ENCODE results near the gene SLC20A1. TPM values are rescaled to one million over a fixed set of nuclear protein-coding genes. Genes with fewer than 3 reads are reported as not detected.

The SLC20A1 gene
- total and polyA plus RNA-seq, 3 donors from 2014 or later: 30.2 to 47.8 (median 38.7) TPM

- no peak for DNase-seq
- 90 to 91% methylated on average over 3 of the region's 3 CpGs for WGBS, 2 donors
- no peaks in the 10 kb centered on the region for H3K9me3 ChIP-seq
- intact Hi-C loops (cut with DNase I; ENCODE audit: low total_unique reads): no loop called here
- no peaks in the 10 kb centered on the region for H3K27me3 ChIP-seq
- no peak overlapping the region for H3K4me3 ChIP-seq
- no peaks in the 10 kb centered on the region for H3K4me1 ChIP-seq
- no peaks in the 10 kb centered on the region for H3K36me3 ChIP-seq (ENCODE audit: low read depth, missing control alignments)
- H3K27ac ChIP-seq: no peak overlapping the region
- TF ChIP-seq, protein P1, sequence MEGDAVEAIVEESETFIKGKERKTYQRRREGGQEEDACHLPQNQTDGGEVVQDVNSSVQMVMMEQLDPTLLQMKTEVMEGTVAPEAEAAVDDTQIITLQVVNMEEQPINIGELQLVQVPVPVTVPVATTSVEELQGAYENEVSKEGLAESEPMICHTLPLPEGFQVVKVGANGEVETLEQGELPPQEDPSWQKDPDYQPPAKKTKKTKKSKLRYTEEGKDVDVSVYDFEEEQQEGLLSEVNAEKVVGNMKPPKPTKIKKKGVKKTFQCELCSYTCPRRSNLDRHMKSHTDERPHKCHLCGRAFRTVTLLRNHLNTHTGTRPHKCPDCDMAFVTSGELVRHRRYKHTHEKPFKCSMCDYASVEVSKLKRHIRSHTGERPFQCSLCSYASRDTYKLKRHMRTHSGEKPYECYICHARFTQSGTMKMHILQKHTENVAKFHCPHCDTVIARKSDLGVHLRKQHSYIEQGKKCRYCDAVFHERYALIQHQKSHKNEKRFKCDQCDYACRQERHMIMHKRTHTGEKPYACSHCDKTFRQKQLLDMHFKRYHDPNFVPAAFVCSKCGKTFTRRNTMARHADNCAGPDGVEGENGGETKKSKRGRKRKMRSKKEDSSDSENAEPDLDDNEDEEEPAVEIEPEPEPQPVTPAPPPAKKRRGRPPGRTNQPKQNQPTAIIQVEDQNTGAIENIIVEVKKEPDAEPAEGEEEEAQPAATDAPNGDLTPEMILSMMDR (IDR thresholded peaks at IDR 0.05): no peak
- TF ChIP-seq POLR2A (IDR thresholded peaks at IDR 0.05): no peak
These were observed 42.8 kb upstream of the SLC20A1 start for GRCh38 chr2:112602917-112603316.

DNA sequence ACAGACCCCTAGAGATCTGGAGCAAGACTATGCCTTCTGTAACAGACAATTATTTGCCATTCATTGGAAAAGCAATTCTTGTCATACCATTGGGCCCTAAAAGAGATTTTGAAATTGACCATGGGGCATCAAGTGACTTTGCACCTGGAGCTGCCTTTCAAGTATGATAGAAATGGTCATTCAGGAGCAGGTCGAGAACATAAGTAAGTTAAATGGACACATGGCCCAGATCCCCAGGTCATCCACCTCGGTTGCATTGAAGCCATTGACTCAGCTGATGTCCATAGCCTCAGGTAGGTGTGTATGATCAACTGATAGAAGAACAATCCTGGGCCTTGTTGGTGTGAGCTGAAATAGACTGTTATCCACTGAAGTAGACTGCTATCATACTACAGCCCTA, 42.0 kb upstream of the SLC20A1 start:
- intact Hi-C loops (cut with DNase I; ENCODE audit: low total_unique reads): no loop called here
- WGBS, 2 donors: 81 to 84% methylated on average over 2 of the region's 2 CpGs

DNA sequence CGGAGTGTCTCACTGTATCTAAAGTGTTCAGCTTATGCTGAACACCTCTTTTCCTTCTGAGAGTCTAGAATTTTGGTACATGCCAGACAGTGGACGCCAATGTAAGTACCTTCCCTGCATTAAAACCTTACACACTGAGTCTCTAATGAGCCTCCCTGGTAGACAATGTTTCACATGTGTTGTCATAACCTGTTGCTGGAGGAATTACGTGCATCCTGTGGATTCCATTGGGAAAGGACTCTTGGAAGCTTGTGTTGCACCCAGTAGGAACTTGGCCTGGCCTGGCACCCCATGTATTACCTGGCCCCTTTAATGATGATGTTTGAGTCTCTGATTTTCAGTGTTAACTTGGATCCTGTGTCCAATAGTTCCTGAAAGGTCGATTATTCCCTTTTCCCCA, 40.8 kb upstream of the SLC20A1 start:
- no peak for TF ChIP-seq POLR2A (IDR thresholded peaks at IDR 0.05)
- TF ChIP-seq, protein P1 (IDR thresholded peaks at IDR 0.05): no peak
- Histone ChIP-seq H3K9me3 (no peaks in the 10 kb centered on the region), H3K36me3 (ENCODE audit: low read depth, missing control alignments) (no peaks in the 10 kb centered on the region), H3K4me3 (no peak overlapping the region), H3K27me3 (no peaks in the 10 kb centered on the region), H3K4me1 (no peaks in the 10 kb centered on the region), H3K27ac (no peak overlapping the region)
- no peak for DNase-seq
- WGBS, 2 donors: 90% methylated on average over 4 of the region's 4 CpGs
- intact Hi-C loops (cut with DNase I; ENCODE audit: low total_unique reads): no loop called here

More for the DNA sequence above, 42.0 kb upstream of the SLC20A1 start:
- Histone ChIP-seq H3K27ac (no peak overlapping the region), H3K27me3 (no peaks in the 10 kb centered on the region), H3K4me1 (no peaks in the 10 kb centered on the region), H3K36me3 (ENCODE audit: low read depth, missing control alignments) (no peaks in the 10 kb centered on the region), H3K4me3 (no peak overlapping the region), H3K9me3 (no peaks in the 10 kb centered on the region)
- TF ChIP-seq, protein P1 (IDR thresholded peaks at IDR 0.05): no peak
- no peak for TF ChIP-seq POLR2A (IDR thresholded peaks at IDR 0.05)
- DNase-seq: no peak

DNA sequence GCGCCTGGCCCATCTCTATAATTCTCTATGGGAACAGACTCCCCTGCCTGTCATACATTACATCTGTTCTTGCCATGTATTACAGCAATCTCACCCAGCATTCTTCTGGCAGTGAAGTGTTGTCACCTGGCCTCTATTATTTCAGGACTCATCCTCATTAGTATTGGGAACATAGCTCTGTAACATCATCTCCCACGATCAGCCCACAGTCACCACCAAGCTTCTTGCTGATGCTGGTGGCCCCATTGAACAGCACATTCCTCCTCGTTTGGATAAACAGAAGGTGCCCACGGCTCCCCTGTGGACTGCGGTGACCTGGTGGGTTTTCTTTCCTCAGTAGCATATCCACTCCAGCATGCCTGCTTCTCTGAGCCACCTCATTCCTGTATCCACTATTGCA, 39.8 kb upstream of the SLC20A1 start:
- Histone ChIP-seq H3K9me3 (no peaks in the 10 kb centered on the region), H3K36me3 (ENCODE audit: low read depth, missing control alignments) (no peaks in the 10 kb centered on the region), H3K4me1 (no peaks in the 10 kb centered on the region), H3K27ac (no peak overlapping the region), H3K4me3 (no peak overlapping the region), H3K27me3 (no peaks in the 10 kb centered on the region)
- DNase-seq: no peak
- intact Hi-C loops (cut with DNase I; ENCODE audit: low total_unique reads): no loop called here
- TF ChIP-seq, protein P1 (IDR thresholded peaks at IDR 0.05): no peak
- TF ChIP-seq POLR2A (IDR thresholded peaks at IDR 0.05): no peak
- 88% methylated on average over 5 of the region's 5 CpGs for whole genome bisulfite sequencing, 2 donors

DNA sequence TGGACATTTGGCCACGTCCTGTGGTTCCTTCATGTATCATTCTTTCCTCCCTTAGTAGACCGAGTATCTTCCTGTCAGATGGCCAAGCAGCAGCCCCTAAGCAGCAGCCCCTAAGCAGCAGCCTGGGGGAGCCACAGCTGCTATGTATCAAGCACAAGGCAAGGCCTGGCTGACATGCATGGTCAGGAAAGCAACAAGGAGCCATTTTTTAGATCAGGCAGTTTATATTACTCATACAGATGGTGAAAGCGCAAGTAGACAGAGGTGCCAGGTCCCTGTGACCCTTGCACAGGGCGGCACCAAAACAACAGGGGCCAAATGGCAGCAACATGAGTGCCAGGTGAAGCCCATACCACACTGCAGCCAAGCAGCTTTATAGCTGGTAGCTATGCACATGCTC, 39.2 kb upstream of the SLC20A1 start:
- Histone ChIP-seq H3K36me3 (ENCODE audit: low read depth, missing control alignments) (no peaks in the 10 kb centered on the region), H3K4me3 (no peak overlapping the region), H3K9me3 (no peaks in the 10 kb centered on the region), H3K27ac (no peak overlapping the region), H3K4me1 (no peaks in the 10 kb centered on the region), H3K27me3 (no peaks in the 10 kb centered on the region)
- 67 to 74% methylated on average over 4 of the region's 4 CpGs for WGBS, 2 donors
- no peak for DNase-seq
- TF ChIP-seq, protein P1 (IDR thresholded peaks at IDR 0.05): no peak
- TF ChIP-seq POLR2A (IDR thresholded peaks at IDR 0.05): no peak
- intact Hi-C loops (cut with DNase I; ENCODE audit: low total_unique reads): no loop called here
